Measurements from ENCODE around the gene GPR78.

DNA sequence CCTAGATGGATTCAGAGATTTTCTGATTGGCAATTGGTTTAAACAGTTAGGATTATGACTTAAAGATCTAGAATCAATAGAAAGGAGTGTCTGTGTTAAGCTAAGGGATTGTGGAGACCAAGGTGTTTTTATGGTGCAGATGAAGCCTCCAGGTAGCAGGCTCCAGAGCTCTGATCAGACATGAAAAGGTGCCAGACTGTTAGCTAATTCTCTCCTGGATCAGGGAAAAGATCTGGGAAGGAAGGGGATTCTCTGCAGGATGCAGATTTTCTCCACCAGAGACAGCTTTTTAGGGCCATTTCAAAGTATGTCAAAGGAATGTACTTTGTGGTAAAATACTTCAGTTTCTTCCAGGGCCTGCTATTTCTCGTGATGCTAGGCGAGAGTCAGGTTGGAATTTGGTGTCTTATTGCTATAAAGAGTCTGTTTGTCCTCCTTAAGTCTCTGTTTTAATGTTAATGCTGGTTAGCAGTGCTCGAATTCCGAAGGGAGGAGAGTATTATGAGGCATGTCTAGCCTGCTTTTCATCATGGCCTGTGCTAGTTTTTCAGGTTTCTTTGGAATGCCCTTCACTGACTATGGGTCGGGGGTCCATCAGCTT, 12.0 kb upstream of the GPR78 start:
- TF ChIP-seq, protein P1, sequence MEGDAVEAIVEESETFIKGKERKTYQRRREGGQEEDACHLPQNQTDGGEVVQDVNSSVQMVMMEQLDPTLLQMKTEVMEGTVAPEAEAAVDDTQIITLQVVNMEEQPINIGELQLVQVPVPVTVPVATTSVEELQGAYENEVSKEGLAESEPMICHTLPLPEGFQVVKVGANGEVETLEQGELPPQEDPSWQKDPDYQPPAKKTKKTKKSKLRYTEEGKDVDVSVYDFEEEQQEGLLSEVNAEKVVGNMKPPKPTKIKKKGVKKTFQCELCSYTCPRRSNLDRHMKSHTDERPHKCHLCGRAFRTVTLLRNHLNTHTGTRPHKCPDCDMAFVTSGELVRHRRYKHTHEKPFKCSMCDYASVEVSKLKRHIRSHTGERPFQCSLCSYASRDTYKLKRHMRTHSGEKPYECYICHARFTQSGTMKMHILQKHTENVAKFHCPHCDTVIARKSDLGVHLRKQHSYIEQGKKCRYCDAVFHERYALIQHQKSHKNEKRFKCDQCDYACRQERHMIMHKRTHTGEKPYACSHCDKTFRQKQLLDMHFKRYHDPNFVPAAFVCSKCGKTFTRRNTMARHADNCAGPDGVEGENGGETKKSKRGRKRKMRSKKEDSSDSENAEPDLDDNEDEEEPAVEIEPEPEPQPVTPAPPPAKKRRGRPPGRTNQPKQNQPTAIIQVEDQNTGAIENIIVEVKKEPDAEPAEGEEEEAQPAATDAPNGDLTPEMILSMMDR (IDR thresholded peaks at IDR 0.05; ENCODE audit: low read length) = no peak
- TF ChIP-seq EZH2 (IDR thresholded peaks at IDR 0.05; ENCODE audit: borderline replicate concordance, low read length) = no peak

Data from OCI-LY1 (cell line).